ENCODE data around the gene TPM2.

Gene TPM2

GRCh38 chr9:35727676-35728040, 37.9 kb upstream of the TPM2 start:
- Mint-ChIP-seq H3K4me1 (peaks cover 3% of the 10 kb centered on the region), H3K4me3 (no peak overlapping the region), H3K27me3 (no peaks in the 10 kb centered on the region), H3K27ac (no peak overlapping the region), H3K36me3 (peaks cover 26% of the 10 kb centered on the region), H3K9me3 (no peaks in the 10 kb centered on the region)
- ATAC-seq: no peak

GRCh38 chr9:35726931-35727330, 37.2 kb upstream of the TPM2 start:
- H3K4me1 Mint-ChIP-seq: peaks cover 4% of the 10 kb centered on the region
- peaks cover 33% of the 10 kb centered on the region for H3K36me3 Mint-ChIP-seq
- H3K27me3 Mint-ChIP-seq: no peaks in the 10 kb centered on the region
- peak; percentile 78 for ATAC-seq
- H3K9me3 Mint-ChIP-seq: no peaks in the 10 kb centered on the region
- peak overlapping the region; percentile 65 for H3K4me3 Mint-ChIP-seq
- no peak overlapping the region for H3K27ac Mint-ChIP-seq

- ATAC-seq: no peak
- no peaks in the 10 kb centered on the region for H3K27me3 Mint-ChIP-seq
- H3K9me3 Mint-ChIP-seq: no peaks in the 10 kb centered on the region
- H3K36me3 Mint-ChIP-seq: peaks cover 46% of the 10 kb centered on the region
- H3K27ac Mint-ChIP-seq: peak overlapping the region; percentile 47
- H3K4me3 Mint-ChIP-seq: no peak overlapping the region
- peaks cover 10% of the 10 kb centered on the region for H3K4me1 Mint-ChIP-seq
Measured at GRCh38 chr9:35725362-35725761, 35.6 kb upstream of the TPM2 start.

DNA sequence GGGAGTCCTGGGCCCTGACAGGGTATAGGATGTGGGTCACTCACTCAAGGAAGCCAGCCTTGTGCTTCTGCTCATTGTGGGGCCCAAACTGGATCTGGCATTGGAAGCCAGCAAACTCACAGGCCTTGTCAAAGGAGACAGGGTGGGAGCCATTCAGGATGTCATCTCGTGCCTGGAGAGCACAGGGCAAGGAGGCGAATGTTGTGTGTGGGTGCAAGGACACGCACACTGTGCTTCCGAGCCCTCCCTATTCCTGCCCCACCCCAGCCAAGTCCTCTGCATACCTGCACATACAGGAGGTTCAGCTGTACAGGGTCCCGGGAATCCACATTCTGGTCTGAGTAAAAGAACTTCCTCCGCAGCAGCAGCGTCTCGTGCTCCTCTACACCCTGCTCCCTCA, 34.2 kb upstream of the TPM2 start:
- Mint-ChIP-seq H3K4me1 (peaks cover 24% of the 10 kb centered on the region), H3K9me3 (no peaks in the 10 kb centered on the region), H3K4me3 (no peak overlapping the region), H3K36me3 (peaks cover 57% of the 10 kb centered on the region), H3K27ac (no peak overlapping the region), H3K27me3 (no peaks in the 10 kb centered on the region)
- ATAC-seq: no peak

- Mint-ChIP-seq H3K27me3 (no peaks in the 10 kb centered on the region), H3K4me1 (peaks cover 29% of the 10 kb centered on the region), H3K27ac (no peak overlapping the region), H3K4me3 (no peak overlapping the region), H3K9me3 (no peaks in the 10 kb centered on the region), H3K36me3 (peaks cover 58% of the 10 kb centered on the region)
- ATAC-seq: no peak
Measured at GRCh38 chr9:35723426-35723825, 33.7 kb upstream of the TPM2 start.

- no peak for ATAC-seq
- Mint-ChIP-seq H3K27ac (peak overlapping the region; percentile 85), H3K4me3 (peak overlapping the region; percentile 12), H3K4me1 (peaks cover 39% of the 10 kb centered on the region), H3K36me3 (peaks cover 76% of the 10 kb centered on the region), H3K9me3 (no peaks in the 10 kb centered on the region), H3K27me3 (no peaks in the 10 kb centered on the region)
Measured at GRCh38 chr9:35719546-35719945, 29.8 kb upstream of the TPM2 start.

- Mint-ChIP-seq H3K27ac (peak overlapping the region; percentile 85), H3K9me3 (no peaks in the 10 kb centered on the region), H3K4me1 (peaks cover 39% of the 10 kb centered on the region), H3K27me3 (no peaks in the 10 kb centered on the region), H3K4me3 (peak overlapping the region; percentile 25), H3K36me3 (peaks cover 78% of the 10 kb centered on the region)
- ATAC-seq: peak; percentile 99
Measured at GRCh38 chr9:35718721-35719511, 29.2 kb upstream of the TPM2 start.

- no peak for ATAC-seq
- Mint-ChIP-seq H3K9me3 (no peaks in the 10 kb centered on the region), H3K4me3 (no peak overlapping the region), H3K27me3 (no peaks in the 10 kb centered on the region), H3K27ac (peak overlapping the region; percentile 85), H3K36me3 (peaks cover 86% of the 10 kb centered on the region), H3K4me1 (peaks cover 38% of the 10 kb centered on the region)
Measured at GRCh38 chr9:35717132-35717870, 27.6 kb upstream of the TPM2 start.

- Mint-ChIP-seq H3K4me1 (peaks cover 35% of the 10 kb centered on the region), H3K27me3 (no peaks in the 10 kb centered on the region)
Measured at GRCh38 chr9:35716230-35716629, 26.5 kb upstream of the TPM2 start.

DNA sequence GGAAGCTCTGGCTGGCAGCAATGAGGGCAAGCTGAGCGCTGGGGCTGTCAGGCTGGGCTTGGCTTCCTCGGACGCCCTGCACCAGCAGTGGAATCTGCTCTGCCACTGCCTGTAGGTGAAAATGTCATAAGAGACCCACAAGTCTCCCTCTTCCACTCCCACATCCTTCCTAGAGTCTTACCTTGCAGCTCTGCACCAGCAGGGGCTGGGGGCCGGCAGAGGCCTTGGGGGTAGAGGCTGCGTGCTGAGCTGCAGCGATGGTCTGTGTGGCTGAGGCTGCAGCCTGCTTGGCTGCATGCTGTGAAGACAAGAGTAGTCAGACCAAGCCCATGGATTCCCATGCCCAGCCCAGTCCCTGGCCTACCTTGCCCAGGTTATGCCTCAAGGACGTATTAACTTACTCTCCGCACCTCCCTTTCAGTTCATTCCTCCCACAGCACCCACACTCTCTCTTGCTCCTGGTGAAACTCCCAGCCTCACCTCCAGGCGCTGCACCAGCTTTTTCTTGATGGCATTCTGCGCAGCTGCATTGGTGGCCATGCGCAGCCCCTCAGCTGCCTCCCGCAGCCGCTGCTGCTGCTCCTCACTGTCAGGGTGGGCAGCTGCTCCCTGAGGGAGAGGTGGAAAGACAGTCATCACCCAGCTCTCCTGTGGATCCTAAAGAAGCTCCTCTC, 25.0 kb upstream of the TPM2 start:
- Mint-ChIP-seq H3K4me3 (no peak overlapping the region), H3K27me3 (no peaks in the 10 kb centered on the region), H3K9me3 (no peaks in the 10 kb centered on the region), H3K27ac (peak overlapping the region; percentile 42), H3K4me1 (peaks cover 29% of the 10 kb centered on the region), H3K36me3 (peaks cover 84% of the 10 kb centered on the region)
- no peak for ATAC-seq

More at GRCh38 chr9:35716230-35716629, 26.5 kb upstream of the TPM2 start:
- ATAC-seq: no peak
- Mint-ChIP-seq H3K4me3 (no peak overlapping the region), H3K27ac (peak overlapping the region; percentile 85), H3K36me3 (peaks cover 86% of the 10 kb centered on the region), H3K9me3 (no peaks in the 10 kb centered on the region)

GRCh38 chr9:35714123-35714522, 24.4 kb upstream of the TPM2 start:
- Mint-ChIP-seq H3K27ac (no peak overlapping the region), H3K27me3 (no peaks in the 10 kb centered on the region), H3K36me3 (peaks cover 82% of the 10 kb centered on the region)

GRCh38 chr9:35713578-35713977, 23.9 kb upstream of the TPM2 start:
- Mint-ChIP-seq H3K9me3 (no peaks in the 10 kb centered on the region), H3K4me1 (peaks cover 17% of the 10 kb centered on the region), H3K4me3 (no peak overlapping the region), H3K36me3 (peaks cover 88% of the 10 kb centered on the region), H3K27ac (peak overlapping the region; percentile 70), H3K27me3 (no peaks in the 10 kb centered on the region)
- no peak for ATAC-seq

More at GRCh38 chr9:35714123-35714522, 24.4 kb upstream of the TPM2 start:
- ATAC-seq: no peak
- H3K4me1 Mint-ChIP-seq: peaks cover 23% of the 10 kb centered on the region
- H3K4me3 Mint-ChIP-seq: no peak overlapping the region
- H3K9me3 Mint-ChIP-seq: no peaks in the 10 kb centered on the region

DNA sequence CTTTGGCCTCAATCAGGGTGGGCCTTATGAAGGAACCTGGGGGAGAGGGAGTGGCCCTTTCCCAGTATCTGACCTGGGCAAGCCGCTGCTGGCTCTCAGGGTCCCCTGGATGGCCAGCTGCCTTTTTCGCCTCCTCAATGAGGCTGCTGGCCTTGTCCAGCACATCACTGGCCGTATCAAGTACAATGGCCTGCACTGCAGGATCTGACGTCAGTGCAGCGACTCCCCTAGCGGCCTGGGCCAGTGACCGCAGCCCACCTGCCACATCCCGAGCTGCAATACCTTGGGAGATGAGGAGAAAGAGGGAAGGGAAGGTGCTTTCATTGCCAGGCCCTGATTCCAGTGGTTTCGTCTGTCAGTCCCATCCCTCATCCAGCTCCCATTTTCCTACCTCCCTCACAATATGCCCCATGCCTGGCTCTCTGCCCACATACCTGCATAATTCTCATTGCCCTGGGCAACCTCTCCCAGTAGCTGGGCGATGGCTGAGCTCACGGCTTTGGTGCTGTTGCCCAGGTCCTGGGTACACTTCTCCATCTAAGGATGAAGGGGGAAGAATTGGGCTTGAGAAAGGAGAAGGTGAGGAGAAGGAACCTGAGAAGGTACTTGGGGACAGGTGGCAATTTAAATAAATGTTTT, 23.2 kb upstream of the TPM2 start:
- no peaks in the 10 kb centered on the region for H3K27me3 Mint-ChIP-seq
- ATAC-seq: no peak
- no peaks in the 10 kb centered on the region for H3K9me3 Mint-ChIP-seq
- H3K36me3 Mint-ChIP-seq: peaks cover 88% of the 10 kb centered on the region
- peak overlapping the region; percentile 70 for H3K27ac Mint-ChIP-seq
- peaks cover 10% of the 10 kb centered on the region for H3K4me1 Mint-ChIP-seq
- no peak overlapping the region for H3K4me3 Mint-ChIP-seq

GRCh38 chr9:35711501-35712428, 22.0 kb upstream of the TPM2 start:
- no peaks in the 10 kb centered on the region for H3K27me3 Mint-ChIP-seq
- H3K4me3 Mint-ChIP-seq: no peak overlapping the region
- H3K36me3 Mint-ChIP-seq: peaks cover 89% of the 10 kb centered on the region
- peak overlapping the region; percentile 29 for H3K27ac Mint-ChIP-seq
- H3K9me3 Mint-ChIP-seq: no peaks in the 10 kb centered on the region
- peaks cover 10% of the 10 kb centered on the region for H3K4me1 Mint-ChIP-seq
- peak; percentile 73 for ATAC-seq
